NCI-H510A (cell line): Measurements from ENCODE around the gene TOP2A.

ENCODE experiments used
- DNase-seq: peaks from one replicate; lab custom pipeline; 2025; lab: John Stamatoyannopoulos, UW

Gene TOP2A

DNA sequence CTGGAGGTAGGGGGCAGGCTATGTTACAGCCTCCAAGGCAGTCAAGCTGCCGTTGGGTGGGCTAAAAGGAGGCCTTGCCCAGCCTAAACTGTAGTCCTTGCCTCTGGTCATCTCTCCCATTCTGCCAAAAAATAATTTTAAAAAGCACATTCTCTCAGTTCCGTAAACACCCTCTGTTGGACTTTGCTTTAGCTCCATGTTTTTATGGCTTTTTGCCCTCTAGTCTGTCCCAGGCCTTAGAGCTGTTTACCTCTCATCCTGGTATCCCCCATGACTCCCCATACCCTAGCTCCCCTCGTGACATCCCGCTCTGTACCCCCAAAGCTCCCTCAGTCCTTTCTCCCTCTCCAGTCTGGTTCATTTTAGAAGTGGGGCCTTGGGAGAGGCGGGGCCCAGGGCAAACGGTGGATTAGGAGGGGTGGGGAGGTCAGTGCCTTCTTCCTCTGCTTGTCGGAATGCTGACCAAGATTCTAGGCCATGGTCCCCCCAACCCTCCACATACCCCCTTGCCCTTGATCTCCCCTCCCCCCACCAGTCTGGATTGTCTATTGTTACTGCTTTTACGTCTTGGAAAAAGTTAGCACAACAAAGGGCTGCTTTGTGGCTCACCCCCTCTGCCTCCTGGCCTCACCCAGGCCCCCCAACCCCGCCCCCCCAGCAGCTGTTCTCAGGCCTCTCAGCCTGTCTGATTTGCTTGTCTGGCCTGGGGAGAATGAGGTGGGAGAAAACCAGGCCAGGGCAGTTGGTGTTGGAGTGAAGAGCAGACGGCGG is 71.5 kb downstream of the TOP2A start:
- DNase-seq = no peak

DNA sequence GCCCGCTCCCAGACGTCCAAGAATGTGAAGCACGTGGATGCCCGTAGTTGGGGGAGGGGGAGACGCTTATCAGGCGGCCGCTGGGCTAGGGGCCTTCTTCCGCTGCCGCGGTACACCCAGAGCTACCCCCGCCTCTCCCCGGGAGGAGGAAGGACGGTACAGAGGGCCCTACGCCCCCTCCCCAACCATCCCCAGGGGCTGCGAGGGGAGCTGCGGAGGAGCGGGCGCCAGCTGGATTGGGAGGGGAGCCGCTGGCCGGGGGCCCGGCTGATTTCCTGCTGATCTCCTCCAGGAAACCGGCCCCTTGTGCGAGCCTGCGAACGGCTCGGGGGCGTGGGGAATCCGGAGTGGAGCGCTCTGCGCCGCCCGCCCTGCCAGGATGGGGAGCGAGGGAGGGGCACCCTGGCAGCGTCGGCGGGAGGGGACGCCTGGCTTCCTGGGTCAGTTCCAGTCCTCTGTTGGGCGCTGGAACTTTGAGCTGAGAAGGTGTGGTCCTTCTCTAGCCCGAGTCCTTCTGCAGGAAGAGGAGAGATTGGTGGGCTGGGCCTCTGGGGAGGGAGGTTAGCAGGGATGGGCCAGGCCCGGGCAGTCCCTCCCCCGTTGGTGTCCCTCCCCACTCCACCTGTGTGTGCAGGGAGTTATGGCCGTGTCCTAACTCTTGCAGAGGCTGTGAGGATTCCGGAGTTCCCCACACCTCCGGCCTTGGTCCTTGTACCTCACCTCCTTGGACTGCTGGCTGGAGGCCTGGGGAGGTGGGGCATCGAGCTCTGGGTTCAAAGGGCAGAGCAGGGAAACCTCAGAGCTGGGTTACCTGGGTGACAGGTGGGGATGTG is 72.3 kb downstream of the TOP2A start:
- peak; percentile 40 for DNase-seq

DNA sequence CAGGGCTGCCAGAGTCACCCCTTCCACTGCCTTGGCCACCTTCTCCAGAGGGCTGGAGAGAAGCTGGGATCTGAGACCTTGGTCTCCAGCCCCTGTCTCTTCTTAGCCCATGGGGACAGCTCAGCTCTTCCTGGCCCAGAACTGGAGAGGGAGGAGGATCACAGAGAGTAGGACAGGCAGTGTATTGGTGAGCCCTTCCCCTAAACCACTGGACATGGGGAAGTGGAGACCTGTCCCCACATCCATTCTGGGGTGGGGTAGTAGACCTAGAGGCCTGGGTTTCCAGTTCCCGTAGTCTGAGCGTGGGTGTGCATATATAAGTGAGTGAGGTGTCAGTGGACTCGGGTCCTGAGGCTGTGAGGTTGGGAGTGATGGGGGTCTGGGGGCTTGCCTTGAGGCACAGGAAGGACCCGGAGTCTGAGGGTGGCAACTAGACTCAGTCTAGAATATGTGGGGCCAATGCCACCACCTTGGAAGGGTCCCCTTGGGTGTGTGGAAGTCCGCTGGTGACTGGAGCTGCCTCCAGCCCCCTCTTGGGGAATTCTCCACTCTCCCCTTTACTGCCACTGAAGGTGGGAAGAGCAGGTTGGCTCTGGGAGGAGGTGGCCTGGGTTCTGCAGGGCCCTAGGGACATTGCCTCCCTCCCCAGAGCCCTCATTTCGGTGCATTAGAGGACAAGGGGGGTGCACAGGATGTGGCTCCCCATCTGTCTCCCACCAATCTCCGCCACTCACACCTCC is 73.1 kb downstream of the TOP2A start:
- DNase-seq = no peak

DNA sequence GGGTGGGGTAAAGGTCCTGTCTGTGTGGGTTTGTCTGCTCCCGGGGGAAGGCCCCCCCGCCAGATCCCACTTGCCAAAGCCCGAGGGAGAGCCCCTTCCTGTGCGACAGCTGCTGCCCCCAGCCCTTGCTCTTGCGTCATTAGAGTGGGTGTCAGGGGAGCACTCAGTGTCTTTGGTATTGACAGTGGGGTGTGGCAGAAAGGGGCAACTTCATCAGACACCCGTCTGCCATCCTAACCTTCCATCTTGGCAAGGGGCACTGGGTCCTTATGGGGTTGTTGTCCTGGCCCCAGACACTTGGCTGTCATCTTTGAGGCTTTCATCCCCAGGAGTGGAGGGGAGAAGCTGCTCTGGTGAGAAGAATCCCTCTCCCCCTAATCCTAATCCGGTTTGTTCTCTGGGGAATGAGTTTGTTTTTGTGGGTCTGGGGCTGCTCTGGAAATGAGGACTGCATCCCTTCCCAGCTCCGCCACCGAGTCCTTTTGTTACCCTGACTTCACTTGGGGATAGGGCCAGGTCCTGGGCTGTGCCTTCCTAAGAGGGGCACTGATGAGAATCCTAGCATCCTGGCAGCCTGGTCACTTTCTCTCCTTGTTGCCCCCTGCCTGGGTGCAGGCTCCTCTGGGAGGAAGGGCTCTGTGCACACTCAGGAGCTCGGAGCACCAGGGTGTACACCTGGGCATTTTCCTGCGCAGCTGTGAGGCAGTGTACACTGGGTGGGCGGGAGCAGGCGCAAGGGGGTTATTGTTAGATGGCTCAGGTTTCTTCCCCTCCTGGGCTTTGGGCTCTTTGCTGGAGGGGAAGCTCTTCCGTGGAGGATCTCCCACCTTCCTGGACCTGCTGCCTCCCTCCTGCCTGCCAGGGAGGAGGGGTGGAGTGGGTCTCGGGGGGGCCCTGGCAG is 74.2 kb downstream of the TOP2A start:
- DNase-seq = peak; percentile 32

DNA sequence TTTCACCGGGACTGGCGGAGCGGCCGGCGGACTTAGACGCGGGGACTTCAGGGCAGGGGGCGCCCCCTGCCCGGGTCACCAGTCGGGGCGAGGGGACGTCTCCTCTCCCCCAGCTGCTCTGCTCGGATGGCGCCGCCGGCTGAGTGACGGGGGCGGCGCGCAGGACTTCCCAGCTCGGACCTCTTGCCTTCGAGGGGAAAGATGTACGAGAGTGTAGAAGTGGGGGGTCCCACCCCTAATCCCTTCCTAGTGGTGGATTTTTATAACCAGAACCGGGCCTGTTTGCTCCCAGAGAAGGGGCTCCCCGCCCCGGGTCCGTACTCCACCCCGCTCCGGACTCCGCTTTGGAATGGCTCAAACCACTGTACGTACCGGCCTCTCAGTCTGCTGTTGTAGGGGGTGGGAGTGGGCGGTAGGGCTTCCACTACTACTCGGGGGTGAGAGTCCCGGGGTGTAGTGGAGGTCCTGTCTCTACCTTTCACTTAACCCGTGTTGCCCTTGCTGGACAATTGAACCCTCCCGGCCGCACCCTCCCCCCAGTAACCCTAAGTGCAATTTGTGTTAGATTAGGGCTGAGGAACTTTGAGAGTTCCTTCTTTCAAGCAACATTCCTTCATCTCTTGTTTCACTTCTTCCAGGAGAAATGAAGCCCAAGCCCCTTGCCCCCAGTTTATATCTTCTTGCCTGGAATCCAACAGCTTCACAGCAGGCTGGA is 75.0 kb downstream of the TOP2A start:
- DNase-seq = no peak

DNA sequence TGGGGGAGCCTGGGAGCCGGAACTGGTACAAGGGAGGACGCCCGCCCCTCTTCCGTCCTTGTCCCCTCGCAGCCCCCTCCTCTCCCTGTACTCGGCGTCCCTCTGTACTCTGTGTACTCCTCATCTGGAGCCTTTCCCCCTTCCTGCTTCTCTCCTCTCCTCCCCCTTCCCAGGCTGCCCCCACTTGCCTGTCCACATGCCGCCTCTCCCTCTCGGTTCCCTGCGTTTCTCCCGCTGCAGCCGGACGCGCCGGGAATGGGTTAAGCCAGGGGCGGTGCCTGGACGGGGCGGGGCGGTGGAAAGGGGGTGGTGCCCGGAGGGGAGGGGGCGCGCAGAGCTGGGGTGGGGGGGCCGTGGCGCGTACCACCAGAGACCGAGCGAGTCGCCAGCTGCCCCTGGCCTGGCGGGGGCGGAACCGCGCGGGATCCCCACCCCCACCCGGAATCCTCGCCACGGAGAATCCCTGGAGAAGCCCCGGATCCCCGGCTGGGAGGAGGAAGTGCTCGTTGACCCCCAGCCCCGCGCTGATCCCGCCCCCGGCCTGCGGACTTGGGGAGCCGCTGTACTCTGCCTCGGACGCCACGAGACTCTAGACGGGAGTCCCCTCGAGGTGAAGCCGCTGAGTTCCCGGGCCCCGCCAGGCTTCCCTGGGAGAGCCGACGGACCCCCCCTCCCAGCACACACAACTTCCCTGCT is 75.7 kb downstream of the TOP2A start:
- peak; percentile 54 for DNase-seq

DNA sequence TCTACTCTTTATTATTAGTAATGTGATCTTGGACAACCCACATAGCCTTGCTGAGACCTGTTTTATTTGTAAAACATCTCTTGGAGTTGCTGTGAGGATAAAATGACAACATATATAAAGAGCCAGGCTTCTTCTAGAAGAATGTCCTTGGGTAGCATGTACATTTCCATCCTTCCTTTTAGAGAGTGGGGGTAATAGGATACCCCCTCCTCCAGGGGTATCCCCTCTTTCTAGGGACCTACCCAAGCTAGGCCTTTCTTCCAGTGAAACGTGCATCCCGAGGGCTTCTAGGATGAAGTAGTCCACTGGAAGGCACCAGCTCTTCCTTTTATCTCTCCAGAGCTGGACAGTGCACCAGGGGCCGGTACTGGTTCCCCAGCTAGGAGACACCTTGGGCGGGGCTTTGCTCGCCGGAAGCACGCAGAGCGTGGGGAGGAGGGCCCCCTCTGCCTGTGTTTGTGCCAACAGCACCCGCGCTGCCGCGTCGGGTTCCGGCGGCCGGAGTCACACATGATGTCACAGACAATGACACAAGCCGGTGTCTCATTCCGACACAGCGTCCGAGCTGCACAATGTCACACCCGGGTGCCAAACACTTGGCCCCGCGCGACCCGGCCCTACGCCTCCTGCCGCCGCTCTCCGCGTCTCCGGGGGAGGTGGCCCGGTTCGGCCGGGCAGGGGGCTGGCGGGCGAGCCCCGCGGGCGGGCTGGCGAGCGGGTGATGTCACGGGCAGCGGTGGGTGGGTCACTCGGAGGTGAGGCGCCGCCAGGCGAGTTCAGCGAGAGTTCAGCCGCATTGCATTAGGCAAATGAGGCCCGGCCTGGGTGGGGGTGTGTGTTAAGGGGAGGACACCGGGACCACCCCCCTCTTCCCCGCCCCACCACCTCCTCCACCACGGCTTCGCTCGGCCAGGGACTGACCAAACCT is 76.6 kb downstream of the TOP2A start:
- peak; percentile 81 for DNase-seq

DNA sequence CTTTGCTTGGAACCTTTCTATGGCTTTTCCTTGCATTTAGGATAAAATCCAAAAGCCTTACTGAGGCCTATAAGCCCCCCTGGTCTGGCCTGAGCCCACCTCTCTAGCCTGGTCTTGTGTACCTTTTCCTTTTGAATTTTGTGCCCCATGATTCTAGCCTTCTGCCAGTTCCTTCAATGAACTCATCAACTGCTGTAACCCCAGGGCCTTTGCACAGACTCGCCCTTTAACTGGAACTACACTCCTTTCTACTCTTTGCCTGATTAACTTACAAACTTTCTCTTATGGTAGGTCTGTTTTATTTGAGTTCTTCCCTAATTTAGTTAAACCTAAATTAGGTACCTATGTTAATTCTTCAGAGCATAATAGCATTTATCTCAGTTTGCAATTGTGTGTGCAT is 77.4 kb downstream of the TOP2A start:
- DNase-seq = no peak

DNA sequence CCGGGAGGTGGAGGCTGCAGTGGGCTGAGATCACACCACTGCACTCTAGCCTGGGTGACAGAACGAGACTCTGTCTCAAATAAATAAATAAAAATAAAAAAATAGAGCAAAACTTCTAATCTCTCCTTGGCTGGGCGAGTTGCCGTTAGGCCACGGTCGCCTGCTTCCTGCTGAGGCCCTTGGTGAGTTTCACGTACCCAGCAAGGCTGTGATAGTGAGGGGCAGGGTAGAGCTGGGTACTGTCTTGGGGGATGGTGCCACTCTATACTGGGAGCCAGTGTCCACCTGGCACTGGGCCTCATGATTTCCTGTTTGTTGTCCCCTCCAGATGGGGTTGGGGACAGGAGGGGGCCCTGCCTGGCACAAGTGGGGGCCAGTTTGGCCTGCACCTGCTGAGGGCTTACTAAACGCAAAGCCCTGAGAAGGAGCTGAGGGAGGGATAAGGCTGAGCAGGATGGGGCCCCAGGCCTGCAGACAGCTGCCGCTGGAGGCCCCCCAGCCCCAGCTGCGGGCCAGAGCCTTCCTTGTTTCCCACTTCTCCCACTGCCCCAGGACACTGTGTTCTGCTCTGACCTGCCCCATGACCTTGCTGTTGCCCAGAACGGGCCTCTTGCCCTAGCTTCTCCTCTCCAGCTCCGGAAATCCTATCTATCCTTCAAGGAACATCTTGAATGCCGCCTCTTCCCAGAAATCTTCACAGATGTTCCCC is 78.6 kb downstream of the TOP2A start:
- DNase-seq = no peak
